Measurements from ENCODE around the gene PKM. TPM values are rescaled to one million over a fixed set of nuclear protein-coding genes. Genes with fewer than 3 reads are reported as not detected.
A peak's percentile ranks its signal among the peaks of the same experiment; 100 is the strongest.
"Not testable (repeated sequence)": the region's sequence is repeated elsewhere in the genome, so short reads cannot be mapped to it uniquely, and the experiment has no call there.

The PKM gene
- total RNA-seq, 1 donor from 2014 or later, result 343 TPM

DNA sequence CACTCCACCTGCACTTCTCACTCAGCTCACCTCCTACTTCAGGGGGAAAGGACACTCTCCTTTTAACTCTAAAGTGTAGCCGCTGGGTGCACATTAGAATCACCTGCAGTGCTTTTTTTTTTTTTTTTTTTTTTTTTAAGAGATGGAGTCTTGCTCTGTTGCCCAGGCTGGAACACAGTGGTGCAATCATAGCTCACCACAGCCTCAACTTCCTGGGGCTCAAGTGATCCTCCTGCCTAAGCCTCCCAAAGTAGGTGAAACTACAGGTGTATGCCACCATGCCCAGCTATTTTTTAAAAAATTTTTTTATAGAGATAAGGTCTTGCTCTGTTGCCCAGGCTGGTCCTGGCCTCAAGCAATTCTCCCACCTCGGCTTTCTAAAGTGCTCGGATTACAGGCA lies 54.2 kb downstream of the PKM start:
- no peak for DNase-seq (ENCODE audit: low spot score)

- DNase-seq (ENCODE audit: low spot score), result no peak
Measured at GRCh38 chr15:72176159-72176558, 54.8 kb downstream of the PKM start.

- no peak for DNase-seq (ENCODE audit: low spot score)
Measured at GRCh38 chr15:72175186-72176044, 55.6 kb downstream of the PKM start.

- no peak for DNase-seq (ENCODE audit: low spot score)
Measured at GRCh38 chr15:72174551-72175165, 56.3 kb downstream of the PKM start.

- DNase-seq (ENCODE audit: low spot score), result no peak
Measured at GRCh38 chr15:72173864-72174550, 57.0 kb downstream of the PKM start.

GRCh38 chr15:72173401-72173800 lies 57.6 kb downstream of the PKM start:
- DNase-seq (ENCODE audit: low spot score), result no peak

- DNase-seq (ENCODE audit: low spot score), result no peak
Measured at GRCh38 chr15:72172796-72173195, 58.2 kb downstream of the PKM start.

- not testable (repeated sequence) for DNase-seq (ENCODE audit: low spot score)
Measured at GRCh38 chr15:72171978-72172377, 59.0 kb downstream of the PKM start.

GRCh38 chr15:72170691-72171090 lies 60.3 kb downstream of the PKM start:
- no peak for DNase-seq (ENCODE audit: low spot score)

- no peak for DNase-seq (ENCODE audit: low spot score)
Measured at GRCh38 chr15:72169921-72170611, 60.9 kb downstream of the PKM start.

GRCh38 chr15:72169236-72169920 lies 61.6 kb downstream of the PKM start:
- DNase-seq (ENCODE audit: low spot score), result no peak

DNA sequence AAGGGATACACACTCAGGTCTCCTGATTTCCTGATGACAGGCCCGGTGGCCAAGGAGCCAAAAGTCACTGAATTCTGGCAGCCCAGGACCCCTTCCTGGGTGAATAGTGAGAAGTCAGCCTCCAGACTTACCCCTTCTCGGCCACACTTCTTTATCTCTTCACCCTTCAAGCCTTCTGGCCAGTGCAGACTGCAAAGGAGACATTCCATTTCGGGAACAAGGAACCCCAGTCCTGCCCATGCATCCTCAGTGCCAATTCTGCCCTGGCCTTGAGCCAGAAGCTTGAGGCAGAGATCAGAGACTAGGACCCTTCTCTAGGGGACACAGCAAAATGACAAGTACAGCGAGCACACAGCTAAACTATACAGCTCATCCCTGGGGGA lies 62.2 kb downstream of the PKM start:
- DNase-seq (ENCODE audit: low spot score), result no peak

DNA sequence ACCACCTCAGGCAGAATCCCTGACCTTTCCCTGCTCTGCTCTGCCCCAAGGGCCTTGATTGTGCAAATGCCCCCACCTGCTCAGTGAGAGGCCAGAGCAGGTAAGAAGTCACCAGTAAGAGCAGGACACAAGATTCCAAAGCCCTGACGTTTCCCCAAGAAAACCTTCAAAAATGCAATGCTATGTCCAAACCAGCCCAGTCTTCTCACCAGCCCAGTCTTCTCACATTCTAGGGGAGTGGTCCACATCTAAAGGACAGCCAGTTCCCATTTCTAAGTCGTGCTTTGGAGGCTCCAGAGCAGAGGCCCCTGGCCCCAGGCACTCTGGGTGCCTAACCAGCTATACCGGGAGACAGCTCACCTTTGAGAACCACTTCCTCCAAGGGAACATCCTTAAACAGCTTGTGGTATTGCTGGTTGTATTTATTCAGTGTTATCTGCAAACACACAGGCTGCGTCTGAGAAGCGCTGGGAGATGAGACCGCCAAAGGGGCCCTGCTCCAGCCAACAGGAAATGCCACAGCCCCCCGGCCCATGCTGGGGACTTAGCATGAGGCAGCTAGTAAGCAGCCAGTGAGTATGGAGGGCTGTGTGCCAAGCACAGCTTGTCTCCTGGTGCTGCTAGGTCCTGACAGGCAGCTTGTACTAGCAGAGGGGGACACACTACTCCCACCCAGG lies 62.7 kb downstream of the PKM start:
- DNase-seq (ENCODE audit: low spot score), result peak; percentile 76

DNA sequence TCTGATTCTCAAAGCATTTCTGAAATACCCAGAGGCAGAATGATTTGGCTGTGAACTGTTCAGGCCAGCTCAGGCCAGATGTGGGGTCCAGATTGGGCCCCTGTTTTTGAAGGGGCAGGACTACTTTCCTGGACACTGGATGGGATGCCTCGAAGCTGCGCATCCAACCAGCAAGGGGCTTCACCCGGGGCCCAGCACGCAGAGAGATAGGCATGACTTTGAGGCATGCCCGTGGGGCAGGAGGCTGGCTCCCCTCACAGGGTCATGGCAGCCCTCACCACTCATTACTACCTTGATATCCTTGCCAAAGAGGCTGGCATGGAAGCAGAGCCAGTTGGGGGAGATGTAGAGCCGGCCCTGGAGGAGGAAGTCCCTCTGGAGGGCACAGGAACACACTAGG lies 63.5 kb downstream of the PKM start:
- no peak for DNase-seq (ENCODE audit: low spot score)

- DNase-seq (ENCODE audit: low spot score), result no peak
Measured at GRCh38 chr15:72166716-72167417, 64.1 kb downstream of the PKM start.

DNA sequence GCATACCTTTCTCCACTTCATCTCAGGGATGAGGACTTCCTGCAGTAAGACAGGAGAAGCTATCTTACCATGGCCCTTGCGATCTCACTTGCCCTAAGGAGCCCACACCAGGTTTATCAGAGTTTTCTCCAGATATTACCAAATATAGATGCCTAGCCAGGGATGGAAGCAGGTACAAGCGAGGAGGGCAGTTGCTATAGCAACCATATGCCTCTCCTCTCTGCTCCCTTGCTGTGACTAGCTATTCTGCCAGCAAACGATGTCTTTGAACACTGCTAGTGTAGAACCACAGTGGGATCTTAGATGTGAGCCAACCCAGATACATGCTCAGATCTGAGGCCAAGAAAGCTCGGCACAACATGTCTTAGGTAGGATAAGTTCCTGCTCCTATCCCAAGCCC lies 67.3 kb downstream of the PKM start:
- no peak for DNase-seq (ENCODE audit: low spot score)

DNA sequence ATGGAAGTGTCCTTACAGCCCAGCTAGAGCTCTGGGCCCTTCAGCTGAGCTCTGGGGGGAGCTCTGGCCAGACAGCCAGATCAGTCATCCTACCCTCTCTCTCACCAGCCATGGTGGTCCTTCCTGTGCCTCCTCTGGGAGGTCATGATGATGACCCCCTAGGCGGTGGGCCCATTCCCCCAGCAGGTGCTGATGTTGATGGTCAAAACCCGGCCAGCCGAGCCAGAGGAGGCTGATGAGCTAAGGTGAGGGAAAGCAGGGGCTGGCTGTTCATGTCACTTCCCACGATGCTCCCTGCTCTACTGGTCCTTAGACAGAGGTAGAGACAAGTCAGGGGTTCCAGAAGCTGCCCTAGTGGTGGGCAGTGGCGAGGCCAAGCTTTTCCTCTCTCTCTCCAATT lies 68.4 kb downstream of the PKM start:
- no peak for DNase-seq (ENCODE audit: low spot score)

GRCh38 chr15:72161361-72162132 lies 69.4 kb downstream of the PKM start:
- DNase-seq (ENCODE audit: low spot score), result no peak

DNA sequence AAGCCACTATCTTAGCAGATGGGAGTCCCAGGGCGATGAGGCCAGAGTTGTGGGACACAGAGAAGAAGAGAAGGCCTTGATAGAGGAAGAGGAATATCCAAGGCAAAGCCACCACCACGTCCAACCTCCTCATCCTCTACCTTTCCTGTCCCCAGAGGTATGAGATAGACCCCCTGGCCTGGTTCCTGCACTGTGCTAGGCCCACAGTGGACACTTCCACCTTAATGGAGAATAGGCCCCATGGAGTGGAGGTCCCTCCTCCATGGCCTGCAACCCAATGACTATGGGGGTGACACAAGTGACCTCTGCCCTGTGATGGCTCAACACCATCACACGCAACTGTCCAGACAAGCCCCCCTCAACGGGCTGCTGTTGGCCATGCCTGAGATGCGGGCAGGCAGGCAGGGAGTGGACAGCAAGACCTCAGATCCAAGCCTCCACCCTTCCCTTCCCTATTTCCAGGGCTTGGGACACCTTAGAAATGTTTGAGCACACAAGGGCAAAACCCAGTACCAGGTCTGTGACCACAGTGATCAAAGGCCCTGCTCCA lies 70.2 kb downstream of the PKM start:
- no peak for DNase-seq (ENCODE audit: low spot score)
